ENCODE measurements around the gene TEX26. TPM values are rescaled to one million over a fixed set of nuclear protein-coding genes. Genes with fewer than 3 reads are reported as not detected.

TEX26 gene
- polyA plus RNA-seq, 3 donors, result not detected

DNA sequence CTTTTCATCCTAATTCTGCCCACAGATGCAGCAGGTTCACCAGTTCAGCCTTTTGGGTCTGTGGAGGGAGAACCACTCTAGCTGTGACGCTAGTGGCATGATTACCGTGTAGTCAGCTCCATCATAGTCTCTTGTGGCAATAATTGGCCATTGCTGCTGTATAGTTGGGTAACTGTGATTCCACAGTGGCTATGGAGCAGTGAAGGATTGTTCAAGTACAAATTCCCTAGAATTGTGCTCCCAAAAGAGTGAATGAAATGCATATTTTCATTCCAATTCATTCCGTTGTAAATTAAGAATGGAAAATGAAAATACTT is 856 bp downstream of the TEX26 start:
- no peak overlapping the region for H3K4me3 Mint-ChIP-seq
- no peak for DNase-seq
- H3K36me3 ChIP-seq (replicated peaks in 1 of 2; ENCODE audit: control insufficient read depth in 1 of 2, insufficient read depth in 2 of 2, low read length in 2 of 2), result no peaks in the 10 kb centered on the region
- no peaks in the 10 kb centered on the region for H3K36me3 Mint-ChIP-seq
- H2AFZ ChIP-seq (ENCODE audit: insufficient read depth, low read depth, low read length, poor library complexity, severe bottlenecking), result no peak overlapping the region
- H3K27me3 Mint-ChIP-seq (ENCODE audit: low read depth in 3 of 3), result peaks cover 6 to 20% (median 17%) of the 10 kb centered on the region in 3 donors
- no peak overlapping the region for H3K27ac Mint-ChIP-seq
- H3K4me2 ChIP-seq (replicated peaks; ENCODE audit: extremely low read depth, low read length, poor library complexity, severe bottlenecking), result no peak overlapping the region
- 100% methylated on average over 2 of the region's 3 CpGs for WGBS (ENCODE audit: insufficient coverage)
- no peak overlapping the region for H3K4me3 ChIP-seq (replicated peaks in 1 of 3; ENCODE audit: low read depth in 2 of 3, low read length in 3 of 3)
- peaks cover 0 to 11% (median 3%) of the 10 kb centered on the region in 7 donors for H3K9me3 Mint-ChIP-seq
- no peaks in the 10 kb centered on the region for H4K20me1 ChIP-seq (ENCODE audit: insufficient read depth, low read length)
- H3K79me2 ChIP-seq (ENCODE audit: insufficient read depth, low read length), result no peaks in the 10 kb centered on the region
- intact Hi-C loops (cut with micrococcal nuclease), result no loop called here
- H3K4me1 Mint-ChIP-seq, result no peaks in the 10 kb centered on the region
- no peak overlapping the region for H3K9ac ChIP-seq (ENCODE audit: insufficient read depth, low read length, poor library complexity, severe bottlenecking)
- peaks cover 2 to 10% of the 10 kb centered on the region in 2 donors for H3K27me3 ChIP-seq (ENCODE audit: control insufficient read depth in 2 of 2, insufficient read depth in 2 of 2, low read length in 2 of 2)
- H3K4me1 ChIP-seq (ENCODE audit: control insufficient read depth in 1 of 2, insufficient read depth in 2 of 2, low read length in 2 of 2), result no peaks in the 10 kb centered on the region
- H3K9me3 ChIP-seq (replicated peaks in 1 of 2; ENCODE audit: control insufficient read depth in 1 of 2, insufficient read depth in 1 of 2, low read length in 2 of 2), result peaks cover 0 to 9% of the 10 kb centered on the region in 2 donors
- no peak overlapping the region for H3K27ac ChIP-seq (ENCODE audit: low read depth in 1 of 2, low read length in 2 of 2)
- TF ChIP-seq, protein P1, sequence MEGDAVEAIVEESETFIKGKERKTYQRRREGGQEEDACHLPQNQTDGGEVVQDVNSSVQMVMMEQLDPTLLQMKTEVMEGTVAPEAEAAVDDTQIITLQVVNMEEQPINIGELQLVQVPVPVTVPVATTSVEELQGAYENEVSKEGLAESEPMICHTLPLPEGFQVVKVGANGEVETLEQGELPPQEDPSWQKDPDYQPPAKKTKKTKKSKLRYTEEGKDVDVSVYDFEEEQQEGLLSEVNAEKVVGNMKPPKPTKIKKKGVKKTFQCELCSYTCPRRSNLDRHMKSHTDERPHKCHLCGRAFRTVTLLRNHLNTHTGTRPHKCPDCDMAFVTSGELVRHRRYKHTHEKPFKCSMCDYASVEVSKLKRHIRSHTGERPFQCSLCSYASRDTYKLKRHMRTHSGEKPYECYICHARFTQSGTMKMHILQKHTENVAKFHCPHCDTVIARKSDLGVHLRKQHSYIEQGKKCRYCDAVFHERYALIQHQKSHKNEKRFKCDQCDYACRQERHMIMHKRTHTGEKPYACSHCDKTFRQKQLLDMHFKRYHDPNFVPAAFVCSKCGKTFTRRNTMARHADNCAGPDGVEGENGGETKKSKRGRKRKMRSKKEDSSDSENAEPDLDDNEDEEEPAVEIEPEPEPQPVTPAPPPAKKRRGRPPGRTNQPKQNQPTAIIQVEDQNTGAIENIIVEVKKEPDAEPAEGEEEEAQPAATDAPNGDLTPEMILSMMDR (IDR thresholded peaks at IDR 0.05), result no peak

DNA sequence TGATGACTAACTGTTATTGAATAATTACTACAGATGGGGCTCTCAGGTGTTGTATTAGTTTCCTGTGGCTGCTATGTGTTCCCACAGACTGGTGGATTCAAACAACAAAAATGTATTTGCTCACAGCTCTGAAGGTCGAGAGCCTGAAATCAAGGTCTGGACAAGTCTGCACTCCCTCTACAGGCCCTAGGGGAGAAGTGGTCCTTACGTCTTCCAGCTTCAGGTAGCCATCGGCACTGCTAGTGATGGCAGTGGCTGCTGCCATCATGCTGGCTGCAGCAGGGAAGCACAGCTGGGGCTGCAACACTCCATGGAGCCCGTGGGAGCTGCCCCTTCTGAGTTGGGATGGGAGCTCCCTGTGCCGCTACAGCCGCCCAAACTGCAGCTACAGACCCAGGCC is 1.9 kb downstream of the TEX26 start:
- no peak overlapping the region for H3K27ac Mint-ChIP-seq
- H3K4me3 ChIP-seq (replicated peaks in 1 of 3; ENCODE audit: low read depth in 2 of 3, low read length in 3 of 3), result no peak overlapping the region
- H3K27me3 Mint-ChIP-seq (ENCODE audit: low read depth in 3 of 3), result peaks cover 6 to 20% (median 15%) of the 10 kb centered on the region in 3 donors
- intact Hi-C loops (cut with micrococcal nuclease), result no loop called here
- no peaks in the 10 kb centered on the region for H3K36me3 ChIP-seq (replicated peaks in 1 of 2; ENCODE audit: control insufficient read depth in 1 of 2, insufficient read depth in 2 of 2, low read length in 2 of 2)
- H3K4me2 ChIP-seq (replicated peaks; ENCODE audit: extremely low read depth, low read length, poor library complexity, severe bottlenecking), result no peak overlapping the region
- H3K27ac ChIP-seq (ENCODE audit: low read depth in 1 of 2, low read length in 2 of 2), result no peak overlapping the region
- no peaks in the 10 kb centered on the region for H4K20me1 ChIP-seq (ENCODE audit: insufficient read depth, low read length)
- peaks cover 0 to 11% (median 3%) of the 10 kb centered on the region in 7 donors for H3K9me3 Mint-ChIP-seq
- no peak overlapping the region for H3K4me3 Mint-ChIP-seq
- H3K27me3 ChIP-seq (ENCODE audit: control insufficient read depth in 2 of 2, insufficient read depth in 2 of 2, low read length in 2 of 2), result peaks cover 2 to 10% of the 10 kb centered on the region in 2 donors
- no peaks in the 10 kb centered on the region for H3K4me1 Mint-ChIP-seq
- WGBS (ENCODE audit: insufficient coverage), result 100% methylated on average over 4 of the region's 6 CpGs
- H3K4me1 ChIP-seq (ENCODE audit: control insufficient read depth in 1 of 2, insufficient read depth in 2 of 2, low read length in 2 of 2), result no peaks in the 10 kb centered on the region
- no peaks in the 10 kb centered on the region for H3K36me3 Mint-ChIP-seq
- TF ChIP-seq, protein P1 (IDR thresholded peaks at IDR 0.05), result no peak
- no peak overlapping the region for H2AFZ ChIP-seq (ENCODE audit: insufficient read depth, low read depth, low read length, poor library complexity, severe bottlenecking)
- no peak overlapping the region for H3K9ac ChIP-seq (ENCODE audit: insufficient read depth, low read length, poor library complexity, severe bottlenecking)
- no peaks in the 10 kb centered on the region for H3K79me2 ChIP-seq (ENCODE audit: insufficient read depth, low read length)
- no peak for DNase-seq
- H3K9me3 ChIP-seq (replicated peaks in 1 of 2; ENCODE audit: control insufficient read depth in 1 of 2, insufficient read depth in 1 of 2, low read length in 2 of 2), result peaks cover 0 to 9% of the 10 kb centered on the region in 2 donors

Measured in CD14-positive monocyte (primary cell).